Osteoblast (primary cell): ENCODE measurements around the gene FANCD2OS. TPM values are rescaled to one million over a fixed set of nuclear protein-coding genes. Genes with fewer than 3 reads are reported as not detected.
A peak's percentile ranks its signal among the peaks of the same experiment; 100 is the strongest.

Experiments
- DNase-seq: peaks from one replicate; pipeline ENCODE4 v3.0.0; 2011; ENCODE audit warnings: low spot score, mixed read lengths; ENCODE audit not compliant: insufficient read length; ENCODE audit errors: missing footprints
- H2AFZ ChIP-seq: 2 replicates; pipeline ENCODE4 v1.6.0; 2011; ENCODE audit warnings: mild to moderate bottlenecking, low read length
- H3K27ac ChIP-seq: 2 replicates; pipeline ENCODE4 v1.5.1; 2011; ENCODE audit warnings: mild to moderate bottlenecking, low read depth, low read length, moderate library complexity
- H3K27me3 ChIP-seq: 2 replicates; pipeline ENCODE4 v1.6.0; 2012; ENCODE audit warnings: mild to moderate bottlenecking, control low read depth, inconsistent platforms, low read length, moderate library complexity; ENCODE audit not compliant: insufficient read depth
- H3K36me3 ChIP-seq: 2 replicates; pipeline ENCODE4 v1.5.1; 2011; ENCODE audit warnings: mild to moderate bottlenecking, low read length, control low read depth, moderate library complexity; ENCODE audit not compliant: insufficient read depth
- H3K4me1 ChIP-seq: 2 replicates; pipeline ENCODE4 v1.5.1; 2011; ENCODE audit warnings: mild to moderate bottlenecking, low read length, control low read depth, moderate library complexity; ENCODE audit not compliant: insufficient read depth
- H3K4me2 ChIP-seq: 2 replicates; pipeline ENCODE4 v1.6.0; 2011; ENCODE audit warnings: mild to moderate bottlenecking, low read length; ENCODE audit not compliant: insufficient read depth
- H3K4me3 ChIP-seq: fragments of 200-600 bp; sonication (generic); 3 replicates; pipeline ENCODE4 v1.5.1; 2012; ENCODE audit warnings: mild to moderate bottlenecking, low read length, inconsistent platforms; ENCODE audit not compliant: insufficient read depth
- H3K79me2 ChIP-seq: 2 replicates; pipeline ENCODE4 v1.6.0; 2012; ENCODE audit warnings: mild to moderate bottlenecking, low read length, control low read depth, inconsistent platforms; ENCODE audit not compliant: insufficient read depth
- H3K9me3 ChIP-seq: 2 replicates; pipeline ENCODE4 v1.5.1; 2011; ENCODE audit warnings: low read depth, low read length, control low read depth
- H4K20me1 ChIP-seq: 2 replicates; pipeline ENCODE4 v1.6.0; 2012; ENCODE audit warnings: mild to moderate bottlenecking, low read length, control low read depth; ENCODE audit not compliant: insufficient read depth
- total RNA-seq: library from RNA; depleted of rRNA; stranded (reverse); fragments of >200 nt; gene quantifications from 2 replicates; pipeline ENCODE4 v1.2.3, GENCODE V29; 2012
- TF ChIP-seq, protein P1 (sequence below): IDR thresholded peaks from 2 replicates; pipeline ENCODE4 v1.5.1; 2011; ENCODE audit warnings: mild to moderate bottlenecking, low read depth, low read length, moderate library complexity; ENCODE audit errors: extremely low read depth

Gene FANCD2OS
- total RNA-seq, 1 donor: not detected

DNA sequence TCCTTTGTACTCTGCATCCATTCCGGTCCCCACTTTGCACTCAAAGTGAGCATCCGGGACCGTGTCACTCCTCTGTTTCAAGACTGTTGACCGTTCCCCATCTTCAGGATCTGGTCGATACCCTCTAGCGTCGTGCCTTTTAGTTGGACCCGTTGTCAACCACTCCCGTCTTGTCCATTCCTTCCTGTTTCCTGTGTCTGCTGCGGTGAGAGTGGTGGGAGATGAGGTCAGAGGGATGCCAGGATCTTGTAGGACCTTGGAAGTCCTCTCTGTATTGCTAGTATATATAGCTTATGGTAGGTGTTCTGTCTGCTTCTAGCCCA, 8.0 kb upstream of the FANCD2OS start:
- Histone ChIP-seq H4K20me1 (peaks cover 38% of the 10 kb centered on the region), H3K27ac (peak overlapping the region; percentile 87), H3K4me3 (peak overlapping the region; percentile 92), H3K36me3 (peaks cover 6% of the 10 kb centered on the region), H2AFZ (peak overlapping the region; percentile 94), H3K27me3 (no peaks in the 10 kb centered on the region), H3K4me2 (peak overlapping the region; percentile 97), H3K79me2 (peaks cover 56% of the 10 kb centered on the region), H3K9me3 (no peaks in the 10 kb centered on the region), H3K4me1 (peaks cover 13% of the 10 kb centered on the region)
- TF ChIP-seq, protein P1, sequence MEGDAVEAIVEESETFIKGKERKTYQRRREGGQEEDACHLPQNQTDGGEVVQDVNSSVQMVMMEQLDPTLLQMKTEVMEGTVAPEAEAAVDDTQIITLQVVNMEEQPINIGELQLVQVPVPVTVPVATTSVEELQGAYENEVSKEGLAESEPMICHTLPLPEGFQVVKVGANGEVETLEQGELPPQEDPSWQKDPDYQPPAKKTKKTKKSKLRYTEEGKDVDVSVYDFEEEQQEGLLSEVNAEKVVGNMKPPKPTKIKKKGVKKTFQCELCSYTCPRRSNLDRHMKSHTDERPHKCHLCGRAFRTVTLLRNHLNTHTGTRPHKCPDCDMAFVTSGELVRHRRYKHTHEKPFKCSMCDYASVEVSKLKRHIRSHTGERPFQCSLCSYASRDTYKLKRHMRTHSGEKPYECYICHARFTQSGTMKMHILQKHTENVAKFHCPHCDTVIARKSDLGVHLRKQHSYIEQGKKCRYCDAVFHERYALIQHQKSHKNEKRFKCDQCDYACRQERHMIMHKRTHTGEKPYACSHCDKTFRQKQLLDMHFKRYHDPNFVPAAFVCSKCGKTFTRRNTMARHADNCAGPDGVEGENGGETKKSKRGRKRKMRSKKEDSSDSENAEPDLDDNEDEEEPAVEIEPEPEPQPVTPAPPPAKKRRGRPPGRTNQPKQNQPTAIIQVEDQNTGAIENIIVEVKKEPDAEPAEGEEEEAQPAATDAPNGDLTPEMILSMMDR: no peak
- DNase-seq: no peak

DNA sequence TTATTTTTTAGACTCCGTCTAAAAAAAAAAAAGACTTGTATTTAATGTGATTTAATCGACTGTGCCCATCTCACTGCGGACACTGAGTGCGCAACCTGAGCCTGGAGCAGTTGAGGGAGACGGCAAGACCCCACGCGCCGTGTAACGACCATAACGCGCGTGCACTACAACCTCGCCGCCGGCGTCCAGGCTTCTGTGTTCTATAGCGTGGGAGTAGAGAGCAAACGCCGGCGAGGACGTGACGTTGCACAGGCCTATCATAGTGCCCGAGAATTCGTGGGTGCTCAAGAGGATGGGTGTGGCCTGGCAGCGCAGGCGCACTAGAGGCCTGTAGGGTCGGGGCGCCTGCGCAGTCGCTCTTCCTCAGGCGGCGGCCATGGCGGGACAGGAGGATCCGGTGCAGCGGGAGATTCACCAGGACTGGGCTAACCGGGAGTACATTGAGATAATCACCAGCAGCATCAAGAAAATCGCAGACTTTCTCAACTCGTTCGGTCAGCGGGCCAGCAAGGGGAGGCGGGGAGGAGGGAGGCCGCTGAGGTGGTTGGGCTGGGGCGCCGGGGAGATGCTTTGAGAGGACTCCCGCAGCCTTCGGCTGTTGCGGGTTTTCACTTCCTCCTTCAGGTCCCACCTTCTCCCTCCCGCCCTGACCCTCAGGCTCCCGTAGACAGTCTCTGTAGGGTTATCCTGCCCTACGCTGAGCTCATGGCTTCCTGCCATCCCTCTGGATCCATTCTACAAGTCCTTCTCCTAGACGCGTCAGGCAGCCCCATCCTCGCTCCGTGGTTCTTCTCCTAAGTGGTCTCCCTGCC, 7.5 kb upstream of the FANCD2OS start, which contains the start of gene BRK1:
TSS of gene BRK1 (plus strand) at position 350 of the 812 bp plus-strand sequence. CDS start at position 377, 27 bp downstream.
- TF ChIP-seq, protein P1: no peak
- H2AFZ ChIP-seq: peak within 1 kb of the TSS; percentile 98
- H3K4me3 ChIP-seq: peak within 1 kb of the TSS; percentile 92
- H4K20me1 ChIP-seq: peaks cover 33% of the 10 kb centered on the region
- peak; percentile 99 for DNase-seq
- peak within 1 kb of the TSS; percentile 97 for H3K4me2 ChIP-seq
- H3K27me3 ChIP-seq: no peaks in the 10 kb centered on the region
- no peaks in the 10 kb centered on the region for H3K9me3 ChIP-seq
- H3K27ac ChIP-seq: peak within 1 kb of the TSS; percentile 87
- peaks cover 50% of the 10 kb centered on the region for H3K79me2 ChIP-seq
- peaks cover 13% of the 10 kb centered on the region for H3K4me1 ChIP-seq
- peaks cover 6% of the 10 kb centered on the region for H3K36me3 ChIP-seq

DNA sequence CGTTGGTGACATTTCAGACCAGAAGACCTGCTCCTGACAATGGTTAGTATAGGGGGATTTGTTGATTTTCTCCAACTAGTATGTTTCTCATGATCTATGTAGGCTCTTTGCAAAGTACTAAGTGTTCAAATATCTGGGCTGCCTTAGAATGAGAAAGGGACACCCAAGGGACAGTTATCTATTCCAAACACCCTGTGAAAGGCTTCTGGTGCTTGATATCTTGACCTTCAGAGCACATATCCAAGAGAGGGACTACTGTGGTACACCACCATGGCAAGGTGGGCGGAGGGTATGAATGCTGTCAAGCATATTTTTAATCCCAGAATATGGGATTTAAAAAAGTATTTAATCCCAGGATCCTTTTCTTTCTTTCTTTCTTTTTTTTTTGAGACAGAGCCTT, 1.1 kb downstream of the FANCD2OS start:
- Histone ChIP-seq H3K79me2 (no peaks in the 10 kb centered on the region), H3K27me3 (no peaks in the 10 kb centered on the region), H4K20me1 (no peaks in the 10 kb centered on the region), H3K27ac (no peak overlapping the region), H3K4me1 (no peaks in the 10 kb centered on the region), H3K36me3 (no peaks in the 10 kb centered on the region), H3K4me2 (no peak overlapping the region), H3K9me3 (no peaks in the 10 kb centered on the region), H2AFZ (no peak overlapping the region), H3K4me3 (no peak overlapping the region)
- DNase-seq: no peak
- TF ChIP-seq, protein P1: no peak

DNA sequence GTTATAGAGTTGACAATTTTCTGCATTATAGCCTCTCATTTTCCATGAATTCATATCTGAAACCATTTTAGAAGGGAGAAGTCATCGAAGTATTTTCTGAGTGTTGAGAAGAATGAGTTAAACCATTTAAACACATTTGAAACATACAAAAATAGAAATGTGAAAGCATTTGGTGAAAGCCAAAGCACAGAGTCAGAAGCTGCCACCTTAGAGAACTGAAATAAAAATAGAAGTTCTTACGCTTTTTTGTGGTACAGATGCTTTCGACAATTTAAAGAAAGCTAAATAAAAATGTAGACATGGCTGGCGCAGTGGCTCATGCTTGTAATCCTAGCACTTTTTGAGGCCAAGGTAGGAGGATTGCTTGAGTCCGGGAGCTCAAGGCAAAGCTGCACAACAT, 9.0 kb downstream of the FANCD2OS start:
- Histone ChIP-seq H3K79me2 (no peaks in the 10 kb centered on the region), H4K20me1 (no peaks in the 10 kb centered on the region), H3K4me1 (no peaks in the 10 kb centered on the region), H3K9me3 (no peaks in the 10 kb centered on the region), H3K4me3 (no peak overlapping the region), H3K4me2 (no peak overlapping the region), H3K27me3 (no peaks in the 10 kb centered on the region), H3K36me3 (no peaks in the 10 kb centered on the region), H2AFZ (no peak overlapping the region), H3K27ac (no peak overlapping the region)
- TF ChIP-seq, protein P1: no peak
- no peak for DNase-seq
